Fibroblast of the conjunctiva (primary cell): ENCODE data around the gene C3orf33.

ENCODE experiments used
- DNase-seq: peaks from one replicate; pipeline ENCODE4 v3.0.0-alpha.2; 2010; ENCODE audit warnings: low read depth

The C3orf33 gene

GRCh38 chr3:155785662-155786295 lies 20.3 kb downstream of the C3orf33 start:
- no peak for DNase-seq

- DNase-seq, result no peak
Observed at GRCh38 chr3:155782390-155782953, 23.6 kb downstream of the C3orf33 start.

GRCh38 chr3:155780291-155780690 lies 25.8 kb downstream of the C3orf33 start:
- no peak for DNase-seq

GRCh38 chr3:155778462-155778861 lies 27.6 kb downstream of the C3orf33 start:
- DNase-seq, result no peak

GRCh38 chr3:155772801-155773200 lies 33.3 kb downstream of the C3orf33 start:
- DNase-seq, result no peak

- no peak for DNase-seq
Observed at GRCh38 chr3:155771126-155771525, 35.0 kb downstream of the C3orf33 start.

GRCh38 chr3:155766206-155766605 lies 39.9 kb downstream of the C3orf33 start:
- no peak for DNase-seq

- DNase-seq, result no peak
Observed at GRCh38 chr3:155763870-155764463, 42.1 kb downstream of the C3orf33 start.

GRCh38 chr3:155760653-155761052 lies 45.4 kb downstream of the C3orf33 start:
- no peak for DNase-seq

- no peak for DNase-seq
Observed at GRCh38 chr3:155757577-155757976, 48.5 kb downstream of the C3orf33 start.

- DNase-seq, result peak; percentile 16
Observed at GRCh38 chr3:155753038-155753639, 52.9 kb downstream of the C3orf33 start.

- no peak for DNase-seq
Observed at GRCh38 chr3:155748611-155749365, 57.3 kb downstream of the C3orf33 start.

- no peak for DNase-seq
Observed at GRCh38 chr3:155747946-155748290, 58.2 kb downstream of the C3orf33 start.

- DNase-seq, result no peak
Observed at GRCh38 chr3:155747286-155747945, 58.7 kb downstream of the C3orf33 start.

GRCh38 chr3:155746703-155747102 lies 59.4 kb downstream of the C3orf33 start:
- no peak for DNase-seq

- no peak for DNase-seq
Observed at GRCh38 chr3:155745795-155746550, 60.1 kb downstream of the C3orf33 start.

- DNase-seq, result peak; percentile 6
Observed at GRCh38 chr3:155744626-155745324, 61.3 kb downstream of the C3orf33 start, which contains the start of gene PLCH1. PLCH1 (minus strand) TSS chr3:155745071; CDS start chr3:155704224, 40,847 bp downstream.

- no peak for DNase-seq
Observed at GRCh38 chr3:155744010-155744625, 62.0 kb downstream of the C3orf33 start.

- DNase-seq, result no peak
Observed at GRCh38 chr3:155743606-155744005, 62.5 kb downstream of the C3orf33 start.

GRCh38 chr3:155742349-155742965 lies 63.6 kb downstream of the C3orf33 start:
- no peak for DNase-seq
